Raji (cell line): ENCODE results near the gene CNKSR3.

ENCODE experiments used
- POLR2A ChIP-seq: IDR thresholded peaks from 2 replicates; pipeline ENCODE4 v1.6.1; 2011; ENCODE audit warnings: low read depth, low read length, control low read depth; ENCODE audit not compliant: insufficient read depth

CNKSR3 gene

GRCh38 chr6:154479351-154479769, 31.1 kb downstream of the CNKSR3 start:
- TF ChIP-seq POLR2A = no peak

GRCh38 chr6:154478701-154479060, 31.8 kb downstream of the CNKSR3 start:
- no peak for TF ChIP-seq POLR2A

GRCh38 chr6:154478021-154478700, 32.3 kb downstream of the CNKSR3 start:
- TF ChIP-seq POLR2A = no peak

GRCh38 chr6:154476494-154476893, 34.0 kb downstream of the CNKSR3 start:
- no peak for TF ChIP-seq POLR2A

GRCh38 chr6:154474648-154475428, 35.6 kb downstream of the CNKSR3 start:
- no peak for TF ChIP-seq POLR2A

GRCh38 chr6:154473324-154473723, 37.2 kb downstream of the CNKSR3 start:
- no peak for TF ChIP-seq POLR2A

- no peak for TF ChIP-seq POLR2A
These were observed 38.7 kb downstream of the CNKSR3 start for GRCh38 chr6:154471609-154472362.

GRCh38 chr6:154469306-154469935, 41.1 kb downstream of the CNKSR3 start:
- TF ChIP-seq POLR2A = no peak

GRCh38 chr6:154468760-154469159, 41.7 kb downstream of the CNKSR3 start:
- no peak for TF ChIP-seq POLR2A

- TF ChIP-seq POLR2A = no peak
These were observed 43.4 kb downstream of the CNKSR3 start for GRCh38 chr6:154466971-154467679.

- no peak for TF ChIP-seq POLR2A
These were observed 44.3 kb downstream of the CNKSR3 start for GRCh38 chr6:154466139-154466538.

- TF ChIP-seq POLR2A = no peak
These were observed 46.7 kb downstream of the CNKSR3 start for GRCh38 chr6:154463573-154464419.

- no peak for TF ChIP-seq POLR2A
These were observed 48.1 kb downstream of the CNKSR3 start for GRCh38 chr6:154462425-154462824.

GRCh38 chr6:154461348-154461747, 49.1 kb downstream of the CNKSR3 start:
- no peak for TF ChIP-seq POLR2A

GRCh38 chr6:154460306-154461071, 50.0 kb downstream of the CNKSR3 start:
- TF ChIP-seq POLR2A = no peak
